ENCODE measurements around the gene GPR17.
A peak's percentile ranks its signal among the peaks of the same experiment; 100 is the strongest.

GPR17 gene

GRCh38 chr2:127643439-127644065, 2.4 kb upstream of the GPR17 start:
- no peak for DNase-seq

GRCh38 chr2:127644066-127645025, 1.6 kb upstream of the GPR17 start:
- DNase-seq = no peak

- DNase-seq = no peak
Measured at GRCh38 chr2:127645026-127645394, 943 bp upstream of the GPR17 start.

- DNase-seq = no peak
Measured at GRCh38 chr2:127646487-127647241, 711 bp downstream of the GPR17 start.

GRCh38 chr2:127647242-127648190, 1.6 kb downstream of the GPR17 start:
- no peak for DNase-seq

GRCh38 chr2:127648321-127648720, 2.4 kb downstream of the GPR17 start:
- no peak for DNase-seq

GRCh38 chr2:127649100-127649611, 3.2 kb downstream of the GPR17 start:
- DNase-seq = peak; percentile 84

- peak; percentile 83 for DNase-seq
Measured at GRCh38 chr2:127649684-127650040, 3.7 kb downstream of the GPR17 start.

DNA sequence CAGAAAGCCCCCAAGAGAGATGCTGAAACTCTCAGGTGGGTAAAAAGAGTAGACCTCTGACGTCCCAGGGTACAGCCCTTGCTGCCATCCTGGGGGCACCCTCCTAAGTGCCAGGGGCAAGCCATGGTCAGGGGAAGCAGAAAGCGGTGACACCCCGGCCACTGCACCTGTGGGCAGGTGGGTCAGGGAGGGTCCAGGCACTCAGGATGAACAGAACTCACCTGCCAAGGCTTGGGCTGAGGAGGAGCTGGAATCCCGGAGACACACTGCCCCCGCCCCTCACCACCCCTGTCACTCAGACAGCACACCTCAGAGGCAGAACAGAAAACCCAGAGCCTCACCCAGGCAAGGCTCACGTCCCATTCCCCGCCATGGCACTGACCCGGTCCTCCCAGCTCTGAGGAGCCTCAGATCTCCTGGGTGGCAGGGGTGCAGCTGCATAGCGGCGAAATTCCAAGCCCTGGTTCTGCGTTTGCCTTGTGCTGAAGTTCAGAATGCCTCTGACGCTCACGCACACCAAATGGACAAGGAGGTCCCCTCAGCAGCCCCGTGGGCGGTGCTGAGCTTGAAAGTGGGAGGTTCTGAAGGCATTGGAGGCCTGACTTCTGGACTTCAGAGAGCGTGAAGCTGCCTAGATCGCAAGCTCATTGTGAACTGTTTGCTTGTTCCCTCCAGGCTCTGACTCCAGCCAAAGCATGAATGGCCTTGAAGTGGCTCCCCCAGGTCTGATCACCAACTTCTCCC, 4.3 kb downstream of the GPR17 start:
- no peak for DNase-seq

DNA sequence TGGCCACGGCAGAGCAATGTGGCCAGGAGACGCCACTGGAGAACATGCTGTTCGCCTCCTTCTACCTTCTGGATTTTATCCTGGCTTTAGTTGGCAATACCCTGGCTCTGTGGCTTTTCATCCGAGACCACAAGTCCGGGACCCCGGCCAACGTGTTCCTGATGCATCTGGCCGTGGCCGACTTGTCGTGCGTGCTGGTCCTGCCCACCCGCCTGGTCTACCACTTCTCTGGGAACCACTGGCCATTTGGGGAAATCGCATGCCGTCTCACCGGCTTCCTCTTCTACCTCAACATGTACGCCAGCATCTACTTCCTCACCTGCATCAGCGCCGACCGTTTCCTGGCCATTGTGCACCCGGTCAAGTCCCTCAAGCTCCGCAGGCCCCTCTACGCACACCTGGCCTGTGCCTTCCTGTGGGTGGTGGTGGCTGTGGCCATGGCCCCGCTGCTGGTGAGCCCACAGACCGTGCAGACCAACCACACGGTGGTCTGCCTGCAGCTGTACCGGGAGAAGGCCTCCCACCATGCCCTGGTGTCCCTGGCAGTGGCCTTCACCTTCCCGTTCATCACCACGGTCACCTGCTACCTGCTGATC, 4.9 kb downstream of the GPR17 start:
- DNase-seq = no peak

- no peak for DNase-seq
Measured at GRCh38 chr2:127651381-127651809, 5.4 kb downstream of the GPR17 start.

DNA sequence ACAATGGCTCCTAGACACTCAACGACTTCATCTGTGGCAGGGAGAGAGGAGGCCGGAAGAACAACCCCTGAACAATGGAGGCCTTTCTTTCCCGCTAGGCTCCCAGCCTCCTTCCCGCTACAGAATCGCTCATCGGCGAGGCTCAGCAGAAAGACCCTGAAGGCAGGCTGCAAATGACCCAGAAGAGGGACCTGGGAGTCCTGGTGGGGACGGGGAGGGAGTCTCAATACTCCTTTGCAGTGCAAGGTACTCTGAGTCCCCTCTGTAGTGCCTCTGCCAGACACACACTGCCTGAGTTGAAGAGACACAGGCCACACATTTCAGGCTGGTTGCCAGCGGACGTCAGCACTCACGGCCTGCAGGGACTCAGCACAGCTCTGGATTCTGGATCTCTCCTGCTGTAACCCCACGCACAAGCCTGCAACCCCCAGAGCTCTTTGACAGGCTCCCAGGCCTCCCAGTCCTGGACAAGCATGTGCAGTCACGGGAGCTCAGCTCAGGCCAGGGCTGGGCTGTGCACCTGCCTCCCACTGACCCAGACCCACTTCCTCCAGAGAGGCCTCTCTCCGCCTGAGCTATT, 6.1 kb downstream of the GPR17 start:
- no peak for DNase-seq

DNA sequence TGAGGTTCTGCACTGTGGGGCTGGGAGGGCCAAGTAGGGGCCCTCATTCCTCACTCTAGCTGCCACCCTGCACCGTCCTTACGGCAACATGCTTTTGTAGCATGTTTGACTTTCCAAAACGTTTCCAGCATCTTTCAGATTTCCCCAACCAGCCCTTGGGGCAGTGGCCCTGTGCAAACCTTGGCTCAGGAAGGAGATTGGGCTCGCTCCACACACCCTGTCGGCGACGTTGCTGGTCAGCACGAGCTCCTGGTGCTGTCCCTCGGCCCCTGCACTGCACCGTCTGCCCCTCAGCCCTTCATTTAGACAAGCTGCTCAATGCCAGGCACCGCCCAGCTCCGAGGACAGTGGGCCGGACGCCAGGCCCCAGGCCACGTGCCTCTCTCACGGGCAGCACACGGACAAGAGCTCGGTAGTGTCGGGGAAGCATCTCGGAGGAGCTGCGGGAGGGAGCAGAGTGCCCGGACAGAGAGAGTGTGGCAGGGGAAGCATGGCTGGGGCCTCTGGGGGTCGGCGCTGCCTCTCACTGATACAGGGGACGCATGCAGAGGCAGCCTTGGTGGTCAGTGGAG, 6.9 kb downstream of the GPR17 start:
- no peak for DNase-seq

- no peak for DNase-seq
Measured at GRCh38 chr2:127653421-127654083, 7.6 kb downstream of the GPR17 start.

DNA sequence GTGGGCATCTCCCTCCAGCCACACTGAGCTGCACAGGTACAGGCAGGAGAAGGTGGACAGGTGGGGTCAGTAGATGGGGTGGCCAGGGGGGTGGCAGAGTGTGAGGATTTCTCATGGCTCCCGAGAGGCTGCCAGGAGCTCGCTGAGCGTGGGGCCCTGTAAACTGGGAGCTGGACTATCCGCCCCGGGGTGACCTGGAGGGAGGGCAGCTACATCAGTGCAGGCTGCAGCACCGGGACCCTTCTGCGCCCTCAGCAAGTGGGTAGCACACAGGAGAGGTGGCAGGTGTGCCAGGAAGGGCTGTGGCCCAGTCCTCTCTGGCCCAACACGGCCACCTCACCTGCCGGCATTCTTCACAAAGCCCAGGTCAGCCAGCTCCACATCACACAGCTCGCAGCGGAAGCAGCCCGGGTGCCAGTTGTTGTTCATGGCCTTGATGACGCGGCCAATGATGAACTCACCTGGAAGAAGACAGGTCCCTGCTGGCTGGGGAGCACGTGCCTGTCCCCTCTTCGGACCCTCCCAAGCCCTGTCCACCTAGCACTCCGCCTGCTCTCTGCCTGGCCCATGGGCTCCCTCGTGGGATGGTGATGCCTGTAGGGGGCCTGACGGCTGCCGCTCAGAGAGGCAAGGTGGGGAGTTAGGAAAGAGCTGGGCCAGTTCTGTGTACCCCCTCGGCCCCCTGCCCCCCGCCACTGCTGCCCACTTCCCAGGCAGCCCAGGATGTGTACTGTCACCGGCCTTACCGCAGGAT, 8.3 kb downstream of the GPR17 start:
- no peak for DNase-seq

DNA sequence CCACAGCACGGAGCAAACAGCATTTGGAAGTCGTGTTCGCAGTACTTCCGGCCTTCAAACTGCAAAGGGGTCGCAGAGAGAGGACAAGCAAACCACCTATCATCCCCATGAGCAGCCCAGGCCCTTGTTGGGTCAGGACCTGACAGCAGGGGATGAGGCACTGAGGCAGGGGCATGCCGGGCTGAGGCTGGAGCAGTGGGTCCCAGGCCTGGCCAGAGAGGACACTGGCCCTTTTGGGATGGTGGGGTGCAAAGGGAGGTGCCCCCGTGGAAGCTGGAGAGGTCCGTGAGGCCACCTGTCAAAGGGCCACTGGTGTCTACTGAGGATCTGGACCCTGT, 8.9 kb downstream of the GPR17 start:
- DNase-seq = no peak

GRCh38 chr2:127655209-127656073, 9.5 kb downstream of the GPR17 start:
- DNase-seq = no peak
